Upper lobe of left lung (tissue), 6 donors: ENCODE measurements around the gene CEP192. TPM values are rescaled to one million over a fixed set of nuclear protein-coding genes. Genes with fewer than 3 reads are reported as not detected.
A peak's percentile ranks its signal among the peaks of the same experiment; 100 is the strongest.

Experiments
- ATAC-seq, 2 donors: fragments of 200-7000 bp; cut with Tn5 transposase; one replicate each; pipeline ENCODE4 v1.9.1; 2022; ENCODE audit warnings: mild to moderate bottlenecking in 2 of 2, moderate library complexity in 2 of 2; ENCODE audit not compliant: low FRiP score in 2 of 2
- DNase-seq, 2 donors: peaks; one replicate each; pipeline ENCODE4 v3.0.0-alpha.2; 2019 to 2020
- H3K27ac ChIP-seq, 4 donors: fragments of 200-600 bp; sonication (generic); one replicate each; pipeline ENCODE4 v1.5.1; 2016 to 2019
- H3K27me3 ChIP-seq, 4 donors: fragments of 200-600 bp; sonication (generic); one replicate each; pipeline ENCODE4 v1.5.1; 2017 to 2019
- H3K36me3 ChIP-seq, 4 donors: fragments of 200-600 bp; sonication (generic); one replicate each; pipeline ENCODE4 v1.5.1; 2016 to 2019
- H3K4me1 ChIP-seq, 4 donors: fragments of 200-600 bp; sonication (generic); one replicate each; pipeline ENCODE4 v1.5.1; 2018 to 2019
- H3K4me3 ChIP-seq, 4 donors: fragments of 200-600 bp; sonication (generic); one replicate each; pipeline ENCODE4 v1.5.1; 2017 to 2019; ENCODE audit warnings: mild to moderate bottlenecking in 2 of 4, moderate library complexity in 1 of 4
- H3K9me3 ChIP-seq, 4 donors: fragments of 200-600 bp; sonication (generic); one replicate each; pipeline ENCODE4 v1.5.1; 2018 to 2019
- CTCF ChIP-seq, 6 experiments: fragments of 450-650 bp in 4 of 6; fragments of 200-600 bp in 2 of 6; sonication (generic) in 2 of 6; IDR thresholded peaks; one replicate each; pipeline ENCODE4 v1.5.1; 2016 to 2019; ENCODE audit warnings: antibody characterized with exemption in 6 of 6
- EP300 ChIP-seq, 4 donors: sonication (generic); formaldehyde crosslinking; IDR thresholded peaks; one replicate each; pipeline ENCODE4 v1.5.1; 2017; ENCODE audit warnings: antibody characterized with exemption in 4 of 4, control low read depth in 2 of 4
- POLR2A ChIP-seq, 4 donors: fragments of 450-650 bp; IDR thresholded peaks; one replicate each; pipeline ENCODE4 v1.5.1; 2016 to 2017; ENCODE audit warnings: antibody characterized with exemption in 4 of 4, mild to moderate bottlenecking in 2 of 4
- POLR2AphosphoS5 ChIP-seq, 2 donors: sonication (generic); formaldehyde crosslinking; IDR thresholded peaks; one replicate each; pipeline ENCODE4 v1.5.1; 2017; ENCODE audit warnings: antibody characterized with exemption in 2 of 2
- whole genome bisulfite sequencing, 2 donors: methylation state at CpG; one replicate each; pipeline ENCODE4 v1.1.5; 2017 to 2018; 5-methylcytosine and 5-hydroxymethylcytosine counted together
- total RNA-seq, 6 donors: library from RNA; depleted of rRNA in 4 of 6; stranded (reverse); fragments of >200 nt in 4 of 6; gene quantifications; one replicate each; pipeline versions ENCODE4 v1.1.0 to v1.2.1, GENCODE V29; 2016 to 2021
- donor health status: DM: no; HTN: no; CAD: no; lungs with moderate emphysema.
- donor health status: DM: no; HTN: yes; CAD: no; lungs with severe emphysema.

Gene CEP192
- total RNA-seq, 6 donors from 2014 or later: 14.3 to 41.3 (median 22.5) TPM

DNA sequence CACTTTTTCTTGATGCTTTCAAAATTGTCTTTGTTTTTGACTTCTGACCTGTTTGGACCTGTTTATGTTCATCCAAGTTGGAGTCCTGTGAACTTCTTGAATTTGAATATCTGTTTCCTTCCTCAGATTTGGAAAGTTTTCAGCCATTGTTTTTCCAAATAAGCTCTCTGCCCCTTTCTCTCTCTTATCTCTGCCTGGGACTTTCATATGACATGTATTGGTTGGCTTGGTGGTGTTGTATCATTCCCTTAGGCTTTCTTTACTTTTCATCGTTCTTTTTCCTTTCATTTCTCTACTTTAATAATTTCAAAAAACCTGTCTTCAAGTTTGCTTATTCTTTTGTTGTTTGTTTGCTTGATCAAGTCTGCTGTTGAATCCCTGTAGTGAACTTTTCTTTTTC is 167.3 kb downstream of the CEP192 start:
- WGBS, 2 donors: 88 to 95% methylated on average over 1 of the region's 1 CpG
- Histone ChIP-seq H3K9me3 (peaks cover 0 to 18% (median 9%) of the 10 kb centered on the region in 4 donors), H3K4me1 (no peaks in the 10 kb centered on the region), H3K36me3 (no peaks in the 10 kb centered on the region), H3K27ac (no peak overlapping the region), H3K27me3 (no peaks in the 10 kb centered on the region), H3K4me3 (no peak overlapping the region)
- ATAC-seq (no peak), DNase-seq (no peak)
- TF ChIP-seq EP300 (IDR thresholded peaks at IDR 0.05): no peak
- TF ChIP-seq POLR2A (IDR thresholded peaks at IDR 0.05): no peak
- no peak for TF ChIP-seq POLR2AphosphoS5 (IDR thresholded peaks at IDR 0.05)
- no peak for TF ChIP-seq CTCF (IDR thresholded peaks at IDR 0.05)

DNA sequence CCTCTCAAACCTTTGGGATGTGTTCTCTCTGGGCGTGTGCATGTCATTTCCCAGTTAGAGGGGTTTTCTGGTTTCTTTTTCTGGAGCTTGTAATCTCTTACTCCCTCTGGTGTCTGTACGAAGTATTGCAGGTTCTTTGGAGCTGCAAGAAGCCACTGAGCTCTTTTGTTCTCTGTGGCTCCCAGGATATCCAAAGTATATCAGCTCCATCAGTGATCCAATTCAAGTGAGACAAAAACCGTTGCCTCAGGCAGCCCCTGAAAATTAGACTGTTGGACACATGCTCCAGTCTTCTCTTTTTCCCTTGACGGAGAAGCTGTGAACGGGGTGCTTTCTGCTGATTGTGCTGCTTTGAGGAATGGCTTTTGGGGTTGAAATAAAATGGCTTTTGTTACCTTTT is 168.4 kb downstream of the CEP192 start:
- TF ChIP-seq EP300 (IDR thresholded peaks at IDR 0.05) (no peak), CTCF (IDR thresholded peaks at IDR 0.05) (peak; percentile 39 to 78 (median 68))

GRCh38 chr18:13161276-13161899 is 170.2 kb downstream of the CEP192 start:
- Histone ChIP-seq H3K4me1 (no peaks in the 10 kb centered on the region), H3K36me3 (no peaks in the 10 kb centered on the region), H3K27me3 (no peaks in the 10 kb centered on the region), H3K9me3 (peaks cover 0 to 18% (median 4%) of the 10 kb centered on the region in 4 donors), H3K27ac (no peak overlapping the region), H3K4me3 (no peak overlapping the region)
- DNase-seq (no peak), ATAC-seq (no peak)
- 71 to 91% methylated on average over 6 to 12 of the region's 16 CpGs for WGBS, 2 donors
- TF ChIP-seq POLR2AphosphoS5 (IDR thresholded peaks at IDR 0.05) (no peak), POLR2A (IDR thresholded peaks at IDR 0.05) (no peak), EP300 (IDR thresholded peaks at IDR 0.05) (no peak), CTCF (IDR thresholded peaks at IDR 0.05) (no peak)

More for the DNA sequence above, 168.4 kb downstream of the CEP192 start:
- WGBS, 2 donors: 38 to 41% methylated on average over 5 of the region's 5 CpGs
- Histone ChIP-seq H3K36me3 (no peaks in the 10 kb centered on the region), H3K27ac (no peak overlapping the region), H3K4me1 (no peaks in the 10 kb centered on the region), H3K9me3 (peaks cover 0 to 18% (median 9%) of the 10 kb centered on the region in 4 donors), H3K27me3 (no peaks in the 10 kb centered on the region), H3K4me3 (no peak overlapping the region)
- ATAC-seq: peak in 1 of 2 donors; percentile 85
- DNase-seq: no peak

- Histone ChIP-seq H3K36me3 (no peaks in the 10 kb centered on the region), H3K4me1 (no peaks in the 10 kb centered on the region), H3K9me3 (peaks cover 0 to 5% (median 0%) of the 10 kb centered on the region in 4 donors), H3K27ac (no peak overlapping the region), H3K4me3 (no peak overlapping the region), H3K27me3 (no peaks in the 10 kb centered on the region)
- WGBS, 2 donors: 84 to 90% methylated on average over 11 to 12 of the region's 12 CpGs
- peak in 1 of 2 donors; percentile 54 for ATAC-seq
- no peak for DNase-seq
- no peak for TF ChIP-seq EP300 (IDR thresholded peaks at IDR 0.05)
- no peak for TF ChIP-seq CTCF (IDR thresholded peaks at IDR 0.05)
- no peak for TF ChIP-seq POLR2AphosphoS5 (IDR thresholded peaks at IDR 0.05)
- no peak for TF ChIP-seq POLR2A (IDR thresholded peaks at IDR 0.05)
Measured at GRCh38 chr18:13163167-13163927, 172.2 kb downstream of the CEP192 start.
